Motor neuron (in vitro differentiated cells): ENCODE data around the gene ABHD4. TPM values are rescaled to one million over a fixed set of nuclear protein-coding genes. Genes with fewer than 3 reads are reported as not detected.

Experiments used
- ATAC-seq, 8 experiments: fragments of 200-7000 bp; cut with Tn5 transposase; replicated peaks in 6 of 8; 2 replicates each; pipeline ENCODE4 v1.8.0; 2021; ENCODE audit warnings: mild to moderate bottlenecking in 8 of 8, moderate library complexity in 8 of 8
- H3K27ac ChIP-seq, 2 donors: fragments of 250-450 bp; sonication (Bioruptor Pico); 2 replicates each; pipeline ENCODE4 v1.9.0; 2021; ENCODE audit warnings: antibody characterized with exemption in 2 of 2, mild to moderate bottlenecking in 2 of 2, moderate library complexity in 1 of 2
- H3K4me1 ChIP-seq, 2 donors: fragments of 250-450 bp; sonication (Bioruptor Pico); replicated peaks in 1 of 2; 2 replicates each; pipeline ENCODE4 v1.6.1; 2021; ENCODE audit warnings: antibody characterized with exemption in 2 of 2, mild to moderate bottlenecking in 2 of 2, moderate library complexity in 1 of 2
- H3K4me3 ChIP-seq, 5 donors: fragments of 250-450 bp; sonication (Bioruptor Pico); 2 replicates each; pipeline ENCODE4 v1.9.0; 2021; ENCODE audit warnings: antibody characterized with exemption in 5 of 5, mild to moderate bottlenecking in 5 of 5, moderate library complexity in 4 of 5
- WGBS, 10 experiments: fragments of 450-650 bp; shearing (Covaris generic); methylation state at CpG; one replicate each; pipeline ENCODE4 v1.0.0; 2022; 5-methylcytosine and 5-hydroxymethylcytosine counted together
- in situ Hi-C, 9 experiments: fragments of 400-800 bp; cut with MboI; loops; one replicate each; pipeline ENCODE4 v1.15.0; 2021; ENCODE audit warnings: low sequenced_read_pairs in 9 of 9, low pct_unique_long_range_greater_than_20kb in 2 of 9; ENCODE audit not compliant: unreplicated experiment in 9 of 9
- total RNA-seq, 8 experiments: library from RNA; unstranded; fragments of 300-600 nt; gene quantifications; 2 replicates each; pipeline versions ENCODE4 v1.2.3 to v1.2.4, GENCODE V29; 2022

The ABHD4 gene
- total RNA-seq, 8 experiments from 2014 or later: 4.5 to 30.0 (median 13.5) TPM

DNA sequence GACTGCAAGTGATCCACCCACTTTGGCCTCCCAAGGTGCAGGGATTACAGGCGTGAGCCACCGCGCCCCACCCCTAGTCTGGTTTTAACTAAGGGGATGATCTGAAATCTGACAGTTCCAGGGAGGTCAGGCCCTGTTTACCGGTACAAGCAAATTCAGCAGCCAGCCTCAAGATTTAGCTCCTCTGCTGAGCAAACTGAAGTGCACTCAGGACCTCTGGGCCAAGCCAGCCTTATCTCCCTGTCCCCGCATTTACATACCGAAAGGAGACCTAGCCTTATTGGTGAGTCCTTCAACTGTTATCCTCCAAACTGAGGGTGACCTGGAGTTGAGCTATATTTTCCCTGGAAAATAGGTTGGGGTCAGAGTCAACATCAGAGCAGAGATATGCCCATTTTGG, 835 bp upstream of the ABHD4 start:
- in situ Hi-C loops: loop anchor here in 1 of 9 experiments (25.0 kb wide), 1 partner anchor 265 kb away; the partner anchor contains the start of gene LRP10
- H3K4me3 ChIP-seq: no peak overlapping the region
- 86 to 100% (median 89%) methylated on average over 1 to 6 of the region's 6 CpGs; no CpG with 5 or more reads in 7 of the 10 experiments for whole genome bisulfite sequencing, 10 experiments
- ATAC-seq: no peak
- H3K4me1 ChIP-seq: peaks cover 4 to 5% of the 10 kb centered on the region in 2 donors
- H3K27ac ChIP-seq: no peak overlapping the region

DNA sequence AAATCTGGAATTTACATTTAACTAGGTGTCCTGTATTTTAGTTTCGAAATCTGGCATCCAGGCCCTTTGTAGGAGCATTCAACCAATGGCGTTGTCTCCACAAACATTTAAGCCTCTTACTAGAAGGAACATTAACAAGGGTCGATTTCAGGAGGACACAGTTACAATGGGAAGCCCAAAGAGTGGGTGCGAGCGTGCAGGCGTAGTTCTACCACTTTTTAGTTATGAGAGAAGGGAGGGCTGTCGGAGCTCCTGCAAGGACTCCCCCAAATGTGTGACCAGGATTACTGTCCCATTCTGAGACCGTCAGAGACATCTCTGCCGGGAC, 365 bp upstream of the ABHD4 start:
- peak in 4 of 8 experiments; percentile 15 to 33 (median 20) for ATAC-seq
- Histone ChIP-seq H3K4me1 (peaks cover 4 to 5% of the 10 kb centered on the region in 2 donors), H3K4me3 (peak overlapping the region; percentile 59 to 92 (median 74)), H3K27ac (no peak overlapping the region)
- in situ Hi-C loops: loop anchor here in 1 of 9 experiments (25.0 kb wide), 1 partner anchor 265 kb away; the partner anchor contains the start of gene LRP10
- WGBS, 10 experiments: 0 to 100% (median 8%) methylated on average over 1 to 6 of the region's 9 CpGs; no CpG with 5 or more reads in 2 of the 10 experiments

DNA sequence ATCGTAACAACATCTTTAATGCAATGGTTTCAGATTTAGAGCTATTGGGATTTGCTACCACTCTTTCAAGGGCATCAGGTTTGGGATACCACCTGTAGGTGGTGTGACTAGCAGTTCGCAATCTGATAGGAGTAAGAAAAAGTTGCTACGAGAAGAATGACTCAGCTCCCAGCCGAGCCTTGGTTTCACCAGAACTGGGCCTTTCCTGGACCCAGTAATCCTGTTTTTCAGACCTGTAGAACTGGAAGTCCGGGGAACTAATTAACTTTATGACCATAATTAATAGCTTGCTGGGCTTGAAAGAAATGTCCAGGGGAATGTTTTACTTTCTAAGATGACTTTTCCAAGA, 770 bp downstream of the ABHD4 start:
- Histone ChIP-seq H3K27ac (no peak overlapping the region), H3K4me1 (peaks cover 4 to 5% of the 10 kb centered on the region in 2 donors), H3K4me3 (peak overlapping the region; percentile 59 to 92 (median 74))
- in situ Hi-C loops: loop anchor here in 1 of 9 experiments (25.0 kb wide), 1 partner anchor 263 kb away; the partner anchor contains the start of gene LRP10
- peak; percentile 35 to 62 (median 40) for ATAC-seq
- WGBS, 10 experiments: 0 to 6% (median 0%) methylated on average over 1 to 5 of the region's 5 CpGs; no CpG with 5 or more reads in 1 of the 10 experiments

DNA sequence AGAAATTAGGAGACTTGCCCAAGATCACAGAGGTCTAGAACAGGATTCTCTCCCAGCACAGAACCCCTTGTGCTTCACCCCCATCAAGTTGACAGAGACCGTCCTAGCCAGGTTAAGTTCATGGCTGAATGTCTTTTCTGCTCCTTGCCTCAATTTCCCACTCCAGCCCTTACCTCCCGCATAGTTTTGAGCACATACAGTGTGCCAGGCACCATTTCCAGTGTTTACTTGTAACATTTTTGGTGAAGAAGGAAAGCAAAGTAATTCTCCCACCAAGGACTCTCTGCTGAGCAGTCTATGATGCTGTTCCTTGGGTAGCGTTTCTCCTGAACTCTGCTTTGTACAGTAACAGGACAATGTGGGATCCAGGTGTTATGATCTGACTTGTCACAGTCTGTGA, 1.2 kb downstream of the ABHD4 start:
- in situ Hi-C loops: loop anchor here in 1 of 9 experiments (25.0 kb wide), 1 partner anchor 263 kb away; the partner anchor contains the start of gene LRP10
- Histone ChIP-seq H3K4me3 (peak overlapping the region in 3 of 5 donors; percentile 74 to 92 (median 83)), H3K27ac (no peak overlapping the region), H3K4me1 (peaks cover 4 to 5% of the 10 kb centered on the region in 2 donors)
- ATAC-seq: no peak
- WGBS, 10 experiments: 82 to 95% (median 89%) methylated on average over 1 to 3 of the region's 3 CpGs; no CpG with 5 or more reads in 3 of the 10 experiments

DNA sequence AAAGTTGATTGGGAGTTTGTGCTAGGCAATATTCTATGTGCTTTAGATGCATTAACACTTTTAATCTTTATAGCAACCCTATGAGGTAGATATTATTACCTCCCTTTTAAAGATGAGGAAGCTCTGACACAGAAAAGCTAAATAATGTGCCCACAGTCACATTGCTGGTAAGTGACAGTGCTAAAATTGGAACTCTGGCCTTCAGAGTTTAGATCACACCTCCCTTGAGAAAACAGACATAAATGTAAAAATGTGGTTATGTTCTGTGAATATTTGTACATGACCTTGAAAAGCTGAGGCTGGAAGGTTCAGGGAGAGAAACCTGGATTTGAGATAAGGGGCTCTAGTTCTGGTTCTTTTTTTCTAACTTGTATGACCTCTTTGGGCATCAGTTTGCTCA, 1.9 kb downstream of the ABHD4 start:
- ATAC-seq: no peak
- H3K4me1 ChIP-seq: peaks cover 4 to 5% of the 10 kb centered on the region in 2 donors
- no peak overlapping the region for H3K27ac ChIP-seq
- no peak overlapping the region for H3K4me3 ChIP-seq
- in situ Hi-C loops: no loop called here

DNA sequence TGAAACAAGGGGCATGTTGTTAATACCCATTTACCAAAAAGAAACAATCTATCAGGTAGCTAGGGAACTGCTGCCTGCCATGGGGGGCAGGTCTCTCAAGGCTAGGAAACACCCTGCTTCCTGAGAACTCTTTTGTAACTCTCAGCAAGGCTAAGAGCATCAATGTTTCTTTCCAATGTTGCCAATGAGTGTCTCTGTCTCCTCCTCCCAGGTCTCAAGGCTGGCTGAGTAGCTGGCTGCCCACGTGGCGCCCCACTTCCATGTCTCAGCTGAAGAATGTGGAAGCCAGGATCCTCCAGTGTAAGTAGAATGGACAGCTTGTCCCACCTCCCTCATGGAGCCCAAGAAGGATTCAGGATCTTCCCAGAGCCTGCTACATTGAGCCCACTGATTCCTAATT, 3.4 kb downstream of the ABHD4 start:
- ATAC-seq: no peak

DNA sequence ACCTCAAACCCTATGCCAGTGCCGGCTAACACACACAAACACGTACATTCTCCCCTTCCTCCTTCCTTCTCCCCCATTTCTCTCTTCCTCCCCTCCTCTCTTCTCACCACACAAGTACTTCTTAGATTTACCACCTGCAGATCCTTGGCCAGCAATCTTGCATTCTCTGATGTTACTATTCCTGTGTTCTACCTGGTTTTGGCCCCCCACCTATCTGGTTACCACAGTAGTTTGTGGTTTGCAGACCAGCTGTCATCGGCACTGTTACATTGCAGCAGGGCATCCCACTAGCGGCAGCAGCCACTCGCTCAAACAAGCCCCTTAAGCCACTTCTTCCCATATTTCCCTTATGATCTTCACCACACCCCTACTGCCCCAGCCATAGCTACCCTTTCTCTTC, 3.9 kb downstream of the ABHD4 start:
- in situ Hi-C loops: no loop called here
- no peak overlapping the region for H3K27ac ChIP-seq
- 90 to 100% (median 95%) methylated on average over 2 to 3 of the region's 5 CpGs; no CpG with 5 or more reads in 4 of the 10 experiments for WGBS, 10 experiments
- ATAC-seq: no peak
- peaks cover 4 to 5% of the 10 kb centered on the region in 2 donors for H3K4me1 ChIP-seq
- H3K4me3 ChIP-seq: no peak overlapping the region

More for the DNA sequence above, 3.4 kb downstream of the ABHD4 start:
- WGBS, 10 experiments: 100% methylated on average over 1 to 2 of the region's 2 CpGs; no CpG with 5 or more reads in 7 of the 10 experiments
- H3K4me3 ChIP-seq: no peak overlapping the region
- H3K27ac ChIP-seq: no peak overlapping the region
- in situ Hi-C loops: no loop called here
- peaks cover 4 to 5% of the 10 kb centered on the region in 2 donors for H3K4me1 ChIP-seq

DNA sequence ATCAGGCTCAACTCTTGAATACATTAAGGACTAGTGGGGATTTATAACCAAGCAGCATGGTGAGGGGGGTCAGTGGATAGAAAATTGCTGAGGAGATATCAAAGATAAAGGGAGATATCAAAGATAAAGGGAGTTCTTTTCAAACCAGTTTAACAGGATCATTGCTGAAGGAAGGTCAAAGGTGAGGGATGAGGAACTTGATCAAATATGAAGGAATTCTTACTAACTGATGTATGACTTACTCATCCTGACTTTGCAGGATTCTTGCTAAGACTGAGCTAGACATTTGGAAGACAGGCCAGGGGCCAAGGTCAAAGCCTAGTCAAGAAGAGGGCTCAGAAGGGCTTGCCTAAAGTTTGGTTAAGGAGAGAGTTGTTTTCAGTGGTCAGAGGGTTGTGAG, 4.8 kb downstream of the ABHD4 start:
- Histone ChIP-seq H3K27ac (no peak overlapping the region), H3K4me3 (no peak overlapping the region), H3K4me1 (peaks cover 4 to 5% of the 10 kb centered on the region in 2 donors)
- no peak for ATAC-seq
- in situ Hi-C loops: no loop called here

DNA sequence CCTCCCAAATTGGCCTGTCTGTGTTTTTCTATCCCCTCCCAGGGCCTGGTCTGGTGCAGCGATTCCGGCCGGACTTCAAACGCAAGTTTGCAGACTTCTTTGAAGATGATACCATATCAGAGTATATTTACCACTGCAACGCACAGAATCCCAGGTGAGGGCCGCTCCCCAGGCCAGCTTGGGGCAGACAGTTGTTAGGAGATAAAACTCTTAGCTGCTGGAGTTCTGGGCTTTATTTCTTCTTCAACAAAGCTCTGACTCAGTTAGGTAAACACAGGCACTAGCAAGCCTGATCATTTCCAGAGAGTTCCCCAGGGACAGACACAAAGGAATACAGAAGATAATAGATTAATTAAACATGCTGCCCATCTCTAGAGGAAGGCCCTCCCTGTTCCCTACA, 8.3 kb downstream of the ABHD4 start:
- WGBS, 10 experiments: 75 to 100% (median 91%) methylated on average over 1 to 6 of the region's 6 CpGs; no CpG with 5 or more reads in 4 of the 10 experiments
- no peak overlapping the region for H3K4me3 ChIP-seq
- H3K4me1 ChIP-seq: no peaks in the 10 kb centered on the region
- peak in 1 of 8 experiments; percentile 73 for ATAC-seq
- in situ Hi-C loops: no loop called here
- no peak overlapping the region for H3K27ac ChIP-seq

DNA sequence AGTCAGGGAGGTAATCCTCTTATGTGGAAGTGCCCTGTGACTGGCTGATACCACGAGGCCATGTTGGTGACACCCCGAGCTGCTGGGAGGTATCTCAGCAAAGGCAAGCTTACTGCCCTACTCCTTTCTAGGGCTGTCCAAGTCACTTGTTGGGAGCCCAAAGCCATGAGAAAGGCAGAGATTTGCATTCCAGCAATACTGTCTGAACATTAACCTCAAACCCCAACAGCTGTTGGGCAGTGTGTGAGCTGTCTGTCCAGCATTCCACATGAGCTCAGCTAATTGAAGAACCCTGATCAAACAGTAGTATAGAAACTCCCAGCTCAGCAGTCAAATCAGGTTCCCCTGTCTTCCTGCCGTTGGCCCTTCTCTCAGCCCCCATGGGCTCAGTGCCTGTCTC, 9.2 kb downstream of the ABHD4 start:
- 20 to 92% (median 89%) methylated on average over 1 to 3 of the region's 3 CpGs; no CpG with 5 or more reads in 4 of the 10 experiments for WGBS, 10 experiments
- no peak overlapping the region for H3K4me3 ChIP-seq
- no peaks in the 10 kb centered on the region for H3K4me1 ChIP-seq
- no peak overlapping the region for H3K27ac ChIP-seq
- ATAC-seq: no peak
- in situ Hi-C loops: no loop called here

DNA sequence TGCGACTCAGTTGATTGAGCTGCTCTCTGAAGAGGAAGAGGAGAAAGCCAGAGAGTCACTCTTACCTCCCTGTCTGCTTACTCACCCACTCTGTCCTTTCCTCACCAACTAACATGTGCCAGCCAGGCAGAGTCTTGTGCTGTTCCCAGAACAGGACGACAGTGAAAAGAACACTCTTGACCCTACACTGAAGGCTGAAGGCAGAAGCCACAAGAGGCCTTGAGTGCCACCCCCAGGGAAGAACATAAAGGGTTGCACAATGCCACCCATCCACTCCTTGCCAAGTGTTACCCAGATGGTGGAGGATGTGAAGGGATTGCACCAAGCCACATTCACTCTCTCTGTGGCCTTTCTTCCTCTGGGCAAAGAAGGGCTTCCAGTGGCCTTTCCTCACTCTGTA, 12.8 kb downstream of the ABHD4 start:
- WGBS, 10 experiments: 40 to 67% methylated on average over 1 of the region's 2 CpGs; no CpG with 5 or more reads in 8 of the 10 experiments
- in situ Hi-C loops: no loop called here
- no peak overlapping the region for H3K27ac ChIP-seq
- H3K4me3 ChIP-seq: no peak overlapping the region
- H3K4me1 ChIP-seq: peaks cover 6 to 7% of the 10 kb centered on the region in 2 donors
- no peak for ATAC-seq

DNA sequence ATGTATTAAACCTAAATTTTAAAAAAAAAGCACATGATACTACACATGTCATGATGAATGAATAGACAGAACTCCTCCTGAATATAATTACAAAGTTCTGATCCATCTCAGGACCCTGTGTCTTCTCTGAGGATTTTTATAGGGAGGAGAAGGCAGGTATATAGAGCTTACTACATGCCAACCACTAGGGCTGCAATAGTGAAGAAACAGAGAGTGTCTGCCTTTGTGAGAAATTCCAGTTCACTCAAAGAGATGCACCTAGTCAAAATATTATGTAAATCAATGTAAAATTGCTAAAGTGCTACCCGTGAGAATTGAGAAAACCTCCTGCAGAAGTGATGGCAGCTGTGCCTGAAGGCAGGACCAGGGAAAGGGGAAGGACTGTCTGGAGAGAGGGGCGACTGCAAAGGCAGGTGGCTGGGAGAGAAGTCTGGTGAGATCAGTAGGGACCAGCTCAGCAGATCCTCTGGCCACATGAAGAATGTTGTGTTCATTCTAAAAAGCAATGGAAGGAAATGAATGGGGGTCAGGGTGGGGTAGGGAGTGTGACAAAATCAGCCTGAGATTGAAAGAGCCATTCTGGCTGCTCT, 15.1 kb downstream of the ABHD4 start:
- in situ Hi-C loops: no loop called here
- Histone ChIP-seq H3K4me3 (no peak overlapping the region), H3K27ac (no peak overlapping the region)

DNA sequence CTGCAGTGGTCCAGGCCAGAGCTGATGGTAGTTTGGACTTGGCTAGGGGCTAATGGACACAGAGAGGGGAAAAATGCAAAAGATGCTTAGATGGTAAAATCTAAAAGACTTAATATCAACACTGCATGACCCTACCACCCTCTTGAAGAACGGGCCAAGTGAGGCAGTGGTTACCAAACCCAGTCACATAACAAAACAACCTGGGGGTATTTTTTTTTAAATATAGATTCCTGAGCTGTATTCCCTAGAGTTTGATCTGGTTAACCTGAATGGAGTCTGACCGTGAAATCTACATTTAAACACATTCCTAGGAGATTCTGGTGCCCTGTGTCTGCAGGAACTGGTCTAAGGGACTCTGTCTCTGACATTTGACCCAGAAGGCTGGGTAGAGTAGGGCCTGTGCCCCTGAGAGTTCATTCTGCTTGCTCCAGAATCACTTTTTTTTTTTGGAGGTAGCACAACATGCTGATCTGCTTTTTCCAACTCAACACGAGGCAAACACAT, 15.7 kb downstream of the ABHD4 start:
- peaks cover 6 to 7% of the 10 kb centered on the region in 2 donors for H3K4me1 ChIP-seq
- ATAC-seq: no peak
- no peak overlapping the region for H3K4me3 ChIP-seq
- H3K27ac ChIP-seq: no peak overlapping the region
- WGBS, 10 experiments: 20 to 89% (median 46%) methylated on average over 1 to 3 of the region's 3 CpGs; no CpG with 5 or more reads in 2 of the 10 experiments
- in situ Hi-C loops: no loop called here

More for the DNA sequence above, 15.1 kb downstream of the ABHD4 start:
- ATAC-seq: peak in 3 of 8 experiments; percentile 19 to 45 (median 34)
- WGBS, 10 experiments: 0 to 78% (median 60%) methylated on average over 1 to 2 of the region's 2 CpGs; no CpG with 5 or more reads in 3 of the 10 experiments
- H3K4me1 ChIP-seq: peaks cover 6 to 7% of the 10 kb centered on the region in 2 donors
